Astrocyte of the spinal cord (primary cell): ENCODE data around the gene YJEFN3.

Experiments
- DNase-seq: peaks from one replicate; pipeline ENCODE4 v3.0.0; 2011; ENCODE audit warnings: low read depth, low spot score
- H3K4me3 ChIP-seq: 2 replicates; pipeline ENCODE4 v1.5.1; 2011; ENCODE audit warnings: low read depth, mild to moderate bottlenecking, low read length, moderate library complexity
- CTCF ChIP-seq: IDR thresholded peaks from 2 replicates; pipeline ENCODE4 v1.5.1; 2012; ENCODE audit warnings: low read depth, mild to moderate bottlenecking, low read length, inconsistent platforms
- in situ Hi-C: cut with HindIII; loops from 2 replicates; pipeline ENCODE4 v1.10.0; 2017; ENCODE audit warnings: low sequenced_read_pairs

YJEFN3 gene

GRCh38 chr19:19527674-19528625 is 761 bp upstream of the YJEFN3 start:
- in situ Hi-C loops: no loop called here
- no peak for DNase-seq
- TF ChIP-seq CTCF: no peak

GRCh38 chr19:19529783-19530422 is 1.2 kb downstream of the YJEFN3 start:
- in situ Hi-C loops: no loop called here
- no peak overlapping the region for H3K4me3 ChIP-seq
- no peak for TF ChIP-seq CTCF
- DNase-seq: no peak

More at GRCh38 chr19:19527674-19528625, 761 bp upstream of the YJEFN3 start:
- H3K4me3 ChIP-seq: no peak overlapping the region

- TF ChIP-seq CTCF: no peak
- in situ Hi-C loops: no loop called here
- H3K4me3 ChIP-seq: no peak overlapping the region
- no peak for DNase-seq
These were observed 1.7 kb downstream of the YJEFN3 start for GRCh38 chr19:19530423-19530804.

- in situ Hi-C loops: no loop called here
- no peak for TF ChIP-seq CTCF
- H3K4me3 ChIP-seq: no peak overlapping the region
- no peak for DNase-seq
These were observed 2.2 kb downstream of the YJEFN3 start for GRCh38 chr19:19530889-19531288.

GRCh38 chr19:19531951-19532805 is 3.5 kb downstream of the YJEFN3 start:
- DNase-seq: peak; percentile 46
- in situ Hi-C loops: no loop called here
- peak; percentile 98 for TF ChIP-seq CTCF
- H3K4me3 ChIP-seq: no peak overlapping the region

- TF ChIP-seq CTCF: no peak
- in situ Hi-C loops: no loop called here
- H3K4me3 ChIP-seq: no peak overlapping the region
These were observed 4.3 kb downstream of the YJEFN3 start for GRCh38 chr19:19532806-19533701.

More at GRCh38 chr19:19532806-19533701, 4.3 kb downstream of the YJEFN3 start:
- no peak for DNase-seq
